Astrocyte (in vitro differentiated cells and primary cell): Measurements from ENCODE around the gene ENPP7.

ENCODE experiments used
- EZH2 ChIP-seq: IDR thresholded peaks from 2 replicates; pipeline ENCODE4 v1.6.1; 2012; ENCODE audit warnings: mild to moderate bottlenecking, low read length, inconsistent platforms; ENCODE audit not compliant: insufficient read depth
- TF ChIP-seq, protein P1 (sequence below): IDR thresholded peaks from 2 replicates; pipeline ENCODE4 v1.5.1; 2011; ENCODE audit warnings: low read depth, mild to moderate bottlenecking, inconsistent platforms, low read length, moderate library complexity; ENCODE audit not compliant: insufficient read depth

DNA sequence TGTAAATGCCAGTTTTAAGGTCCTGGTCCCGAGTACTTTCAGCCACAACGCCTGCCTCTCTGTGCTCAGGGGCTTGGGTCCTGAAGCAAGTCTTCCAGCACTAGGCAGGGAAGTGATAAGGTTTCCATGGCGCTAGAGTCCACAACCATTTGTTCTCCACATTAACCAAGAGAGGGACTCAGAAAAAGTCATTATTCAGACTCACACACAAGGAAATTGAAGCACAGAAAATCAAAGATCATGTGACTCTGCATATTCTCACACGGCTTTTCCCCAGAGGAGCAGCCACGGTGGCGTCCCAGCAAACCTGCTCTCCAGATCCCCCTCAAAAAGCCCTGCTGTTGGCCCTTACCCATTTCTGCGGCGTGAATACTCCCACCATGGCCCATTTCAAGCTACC, 9.7 kb downstream of the ENPP7 start:
- peak; percentile 12 for TF ChIP-seq EZH2
- TF ChIP-seq, protein P1, sequence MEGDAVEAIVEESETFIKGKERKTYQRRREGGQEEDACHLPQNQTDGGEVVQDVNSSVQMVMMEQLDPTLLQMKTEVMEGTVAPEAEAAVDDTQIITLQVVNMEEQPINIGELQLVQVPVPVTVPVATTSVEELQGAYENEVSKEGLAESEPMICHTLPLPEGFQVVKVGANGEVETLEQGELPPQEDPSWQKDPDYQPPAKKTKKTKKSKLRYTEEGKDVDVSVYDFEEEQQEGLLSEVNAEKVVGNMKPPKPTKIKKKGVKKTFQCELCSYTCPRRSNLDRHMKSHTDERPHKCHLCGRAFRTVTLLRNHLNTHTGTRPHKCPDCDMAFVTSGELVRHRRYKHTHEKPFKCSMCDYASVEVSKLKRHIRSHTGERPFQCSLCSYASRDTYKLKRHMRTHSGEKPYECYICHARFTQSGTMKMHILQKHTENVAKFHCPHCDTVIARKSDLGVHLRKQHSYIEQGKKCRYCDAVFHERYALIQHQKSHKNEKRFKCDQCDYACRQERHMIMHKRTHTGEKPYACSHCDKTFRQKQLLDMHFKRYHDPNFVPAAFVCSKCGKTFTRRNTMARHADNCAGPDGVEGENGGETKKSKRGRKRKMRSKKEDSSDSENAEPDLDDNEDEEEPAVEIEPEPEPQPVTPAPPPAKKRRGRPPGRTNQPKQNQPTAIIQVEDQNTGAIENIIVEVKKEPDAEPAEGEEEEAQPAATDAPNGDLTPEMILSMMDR = no peak
